ENCODE results near the gene PLXNA2.

GRCh38 chr1:208085655-208086515, 158.3 kb downstream of the PLXNA2 start:
- TF ChIP-seq CTCF (conservative IDR thresholded peaks at IDR 0.05; ENCODE audit: low read depth, low read length) (no peak), EZH2 (IDR thresholded peaks at IDR 0.05; ENCODE audit: borderline replicate concordance, low read depth, low read length, poor library complexity, severe bottlenecking) (no peak)
